HepG2 (cell line): ENCODE results near the gene TMEM107. TPM values are rescaled to one million over a fixed set of nuclear protein-coding genes. Genes with fewer than 3 reads are reported as not detected.

Experiments
- ATF3 ChIP-seq: sonication (generic); formaldehyde crosslinking; IDR thresholded peaks from 2 replicates; pipeline ENCODE4 v1.4.0; 2020; ENCODE audit warnings: missing genetic modification reagents
- GTF2F1 ChIP-seq: fragments of 150-350 bp; IDR thresholded peaks from 2 replicates; pipeline ENCODE4 v1.6.1; 2014; ENCODE audit warnings: low read length
- NFE2L1 ChIP-seq: sonication (generic); formaldehyde crosslinking; IDR thresholded peaks from 2 replicates; pipeline ENCODE4 v1.4.0; 2020; ENCODE audit warnings: missing genetic modification reagents, mild to moderate bottlenecking, borderline replicate concordance
- POGZ ChIP-seq: sonication (generic); formaldehyde crosslinking; IDR thresholded peaks from 2 replicates; pipeline ENCODE4 v1.4.0; 2020; ENCODE audit warnings: mild to moderate bottlenecking, missing genetic modification reagents
- SPEN ChIP-seq: sonication (generic); formaldehyde crosslinking; IDR thresholded peaks from 2 replicates; pipeline ENCODE4 v1.5.1; 2020; ENCODE audit warnings: low read depth, mild to moderate bottlenecking, missing genetic modification reagents
- ZNF550 ChIP-seq: sonication (generic); formaldehyde crosslinking; IDR thresholded peaks from 2 replicates; pipeline ENCODE4 v1.4.0; 2020; ENCODE audit warnings: mild to moderate bottlenecking, missing genetic modification reagents, borderline replicate concordance
- polyA plus RNA-seq, 8 experiments: library from polyadenylated mRNA; depleted of rRNA in 3 of 8; stranded (reverse) in 7 of 8; unstranded in 1 of 8; fragments of >200 nt; fragmentation: Illumina TruSeq in 4 of 8; extraction: Trizol in 4 of 8; gene quantifications; 2 replicates each; pipeline versions ENCODE4 v1.2.1 to v1.2.3, GENCODE V29; 2011 to 2016; ENCODE audit warnings: low read depth in 4 of 8, missing spikeins in 1 of 8, mixed read lengths in 1 of 8; ENCODE audit not compliant: insufficient read depth in 1 of 8
- total RNA-seq, 5 experiments: library from RNA; depleted of rRNA; stranded (reverse); fragments of >200 nt; fragmentation: Illumina TruSeq; extraction: Trizol; gene quantifications; 2 replicates each; pipeline ENCODE4 v1.2.3, GENCODE V29; 2016; ENCODE audit warnings: low read depth in 1 of 5
- TF ChIP-seq, protein P1 (sequence below): sonication (generic); formaldehyde crosslinking; IDR thresholded peaks from 2 replicates; pipeline ENCODE4 v1.5.0; 2020; ENCODE audit warnings: mild to moderate bottlenecking, missing genetic modification reagents, borderline replicate concordance
- TF ChIP-seq, protein P2 (sequence below): sonication (generic); formaldehyde crosslinking; IDR thresholded peaks from 2 replicates; pipeline ENCODE4 v1.5.1; 2020; ENCODE audit warnings: mild to moderate bottlenecking, missing genetic modification reagents, borderline replicate concordance

TMEM107 gene
- total and polyA plus RNA-seq, 2 of the 13 experiments (the other 11 are each of a cell fraction or from before 2014, with no cell fraction given): 7.2 to 15.3 TPM

DNA sequence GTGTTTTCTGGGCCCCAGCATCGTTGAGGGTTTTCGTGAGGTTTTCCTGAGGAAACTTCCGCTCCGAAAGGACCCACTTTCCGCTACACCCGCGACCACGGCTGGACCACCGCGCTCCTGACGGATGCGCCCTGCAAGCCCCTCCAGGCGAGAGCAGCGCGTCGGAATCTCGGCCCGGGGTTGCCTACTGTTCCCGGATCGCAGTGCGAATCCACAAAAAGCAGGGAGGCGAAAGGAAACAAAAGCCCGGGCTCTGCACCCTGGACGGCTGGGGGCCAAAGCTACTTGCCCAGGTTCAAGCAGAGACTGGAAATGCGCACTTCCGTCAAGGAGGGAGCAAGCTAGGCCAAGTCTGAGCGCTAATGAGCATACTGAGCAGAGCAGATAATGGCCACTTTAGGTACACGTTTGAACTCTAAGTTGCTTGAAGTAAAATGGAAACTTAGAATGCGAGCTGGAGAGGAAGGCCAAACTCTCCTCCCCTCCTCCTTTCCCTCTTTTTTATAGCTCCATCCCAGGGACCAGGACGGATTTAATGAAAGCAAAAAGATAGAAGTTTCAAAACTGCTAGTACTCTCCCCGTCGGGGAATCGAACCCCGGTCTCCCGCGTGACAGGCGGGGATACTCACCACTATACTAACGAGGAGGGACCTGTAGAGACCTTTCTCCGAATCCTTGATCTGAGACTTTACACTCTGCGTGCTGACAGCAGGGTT is 45.6 kb upstream of the TMEM107 start (continued):
- TF ChIP-seq, protein P1, sequence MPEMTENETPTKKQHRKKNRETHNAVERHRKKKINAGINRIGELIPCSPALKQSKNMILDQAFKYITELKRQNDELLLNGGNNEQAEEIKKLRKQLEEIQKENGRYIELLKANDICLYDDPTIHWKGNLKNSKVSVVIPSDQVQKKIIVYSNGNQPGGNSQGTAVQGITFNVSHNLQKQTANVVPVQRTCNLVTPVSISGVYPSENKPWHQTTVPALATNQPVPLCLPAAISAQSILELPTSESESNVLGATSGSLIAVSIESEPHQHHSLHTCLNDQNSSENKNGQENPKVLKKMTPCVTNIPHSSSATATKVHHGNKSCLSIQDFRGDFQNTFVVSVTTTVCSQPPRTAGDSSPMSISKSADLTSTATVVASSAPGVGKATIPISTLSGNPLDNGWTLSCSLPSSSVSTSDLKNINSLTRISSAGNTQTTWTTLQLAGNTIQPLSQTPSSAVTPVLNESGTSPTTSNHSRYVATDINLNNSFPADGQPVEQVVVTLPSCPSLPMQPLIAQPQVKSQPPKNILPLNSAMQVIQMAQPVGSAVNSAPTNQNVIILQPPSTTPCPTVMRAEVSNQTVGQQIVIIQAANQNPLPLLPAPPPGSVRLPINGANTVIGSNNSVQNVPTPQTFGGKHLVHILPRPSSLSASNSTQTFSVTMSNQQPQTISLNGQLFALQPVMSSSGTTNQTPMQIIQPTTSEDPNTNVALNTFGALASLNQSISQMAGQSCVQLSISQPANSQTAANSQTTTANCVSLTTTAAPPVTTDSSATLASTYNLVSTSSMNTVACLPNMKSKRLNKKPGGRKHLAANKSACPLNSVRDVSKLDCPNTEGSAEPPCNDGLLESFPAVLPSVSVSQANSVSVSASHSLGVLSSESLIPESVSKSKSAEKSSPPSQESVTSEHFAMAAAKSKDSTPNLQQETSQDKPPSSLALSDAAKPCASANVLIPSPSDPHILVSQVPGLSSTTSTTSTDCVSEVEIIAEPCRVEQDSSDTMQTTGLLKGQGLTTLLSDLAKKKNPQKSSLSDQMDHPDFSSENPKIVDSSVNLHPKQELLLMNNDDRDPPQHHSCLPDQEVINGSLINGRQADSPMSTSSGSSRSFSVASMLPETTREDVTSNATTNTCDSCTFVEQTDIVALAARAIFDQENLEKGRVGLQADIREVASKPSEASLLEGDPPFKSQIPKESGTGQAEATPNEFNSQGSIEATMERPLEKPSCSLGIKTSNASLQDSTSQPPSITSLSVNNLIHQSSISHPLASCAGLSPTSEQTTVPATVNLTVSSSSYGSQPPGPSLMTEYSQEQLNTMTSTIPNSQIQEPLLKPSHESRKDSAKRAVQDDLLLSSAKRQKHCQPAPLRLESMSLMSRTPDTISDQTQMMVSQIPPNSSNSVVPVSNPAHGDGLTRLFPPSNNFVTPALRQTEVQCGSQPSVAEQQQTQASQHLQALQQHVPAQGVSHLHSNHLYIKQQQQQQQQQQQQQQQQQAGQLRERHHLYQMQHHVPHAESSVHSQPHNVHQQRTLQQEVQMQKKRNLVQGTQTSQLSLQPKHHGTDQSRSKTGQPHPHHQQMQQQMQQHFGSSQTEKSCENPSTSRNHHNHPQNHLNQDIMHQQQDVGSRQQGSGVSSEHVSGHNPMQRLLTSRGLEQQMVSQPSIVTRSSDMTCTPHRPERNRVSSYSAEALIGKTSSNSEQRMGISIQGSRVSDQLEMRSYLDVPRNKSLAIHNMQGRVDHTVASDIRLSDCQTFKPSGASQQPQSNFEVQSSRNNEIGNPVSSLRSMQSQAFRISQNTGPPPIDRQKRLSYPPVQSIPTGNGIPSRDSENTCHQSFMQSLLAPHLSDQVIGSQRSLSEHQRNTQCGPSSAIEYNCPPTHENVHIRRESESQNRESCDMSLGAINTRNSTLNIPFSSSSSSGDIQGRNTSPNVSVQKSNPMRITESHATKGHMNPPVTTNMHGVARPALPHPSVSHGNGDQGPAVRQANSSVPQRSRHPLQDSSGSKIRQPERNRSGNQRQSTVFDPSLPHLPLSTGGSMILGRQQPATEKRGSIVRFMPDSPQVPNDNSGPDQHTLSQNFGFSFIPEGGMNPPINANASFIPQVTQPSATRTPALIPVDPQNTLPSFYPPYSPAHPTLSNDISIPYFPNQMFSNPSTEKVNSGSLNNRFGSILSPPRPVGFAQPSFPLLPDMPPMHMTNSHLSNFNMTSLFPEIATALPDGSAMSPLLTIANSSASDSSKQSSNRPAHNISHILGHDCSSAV: no peak
- TF ChIP-seq SPEN (no peak), ATF3 (CRISPR knock-in tag) (peak; percentile 38; the same call in 1 of the 2 replicates), POGZ (CRISPR knock-in tag) (no peak), NFE2L1 (no peak), GTF2F1 (no peak), ZNF550 (CRISPR knock-in tag) (no peak)
- TF ChIP-seq, protein P2, sequence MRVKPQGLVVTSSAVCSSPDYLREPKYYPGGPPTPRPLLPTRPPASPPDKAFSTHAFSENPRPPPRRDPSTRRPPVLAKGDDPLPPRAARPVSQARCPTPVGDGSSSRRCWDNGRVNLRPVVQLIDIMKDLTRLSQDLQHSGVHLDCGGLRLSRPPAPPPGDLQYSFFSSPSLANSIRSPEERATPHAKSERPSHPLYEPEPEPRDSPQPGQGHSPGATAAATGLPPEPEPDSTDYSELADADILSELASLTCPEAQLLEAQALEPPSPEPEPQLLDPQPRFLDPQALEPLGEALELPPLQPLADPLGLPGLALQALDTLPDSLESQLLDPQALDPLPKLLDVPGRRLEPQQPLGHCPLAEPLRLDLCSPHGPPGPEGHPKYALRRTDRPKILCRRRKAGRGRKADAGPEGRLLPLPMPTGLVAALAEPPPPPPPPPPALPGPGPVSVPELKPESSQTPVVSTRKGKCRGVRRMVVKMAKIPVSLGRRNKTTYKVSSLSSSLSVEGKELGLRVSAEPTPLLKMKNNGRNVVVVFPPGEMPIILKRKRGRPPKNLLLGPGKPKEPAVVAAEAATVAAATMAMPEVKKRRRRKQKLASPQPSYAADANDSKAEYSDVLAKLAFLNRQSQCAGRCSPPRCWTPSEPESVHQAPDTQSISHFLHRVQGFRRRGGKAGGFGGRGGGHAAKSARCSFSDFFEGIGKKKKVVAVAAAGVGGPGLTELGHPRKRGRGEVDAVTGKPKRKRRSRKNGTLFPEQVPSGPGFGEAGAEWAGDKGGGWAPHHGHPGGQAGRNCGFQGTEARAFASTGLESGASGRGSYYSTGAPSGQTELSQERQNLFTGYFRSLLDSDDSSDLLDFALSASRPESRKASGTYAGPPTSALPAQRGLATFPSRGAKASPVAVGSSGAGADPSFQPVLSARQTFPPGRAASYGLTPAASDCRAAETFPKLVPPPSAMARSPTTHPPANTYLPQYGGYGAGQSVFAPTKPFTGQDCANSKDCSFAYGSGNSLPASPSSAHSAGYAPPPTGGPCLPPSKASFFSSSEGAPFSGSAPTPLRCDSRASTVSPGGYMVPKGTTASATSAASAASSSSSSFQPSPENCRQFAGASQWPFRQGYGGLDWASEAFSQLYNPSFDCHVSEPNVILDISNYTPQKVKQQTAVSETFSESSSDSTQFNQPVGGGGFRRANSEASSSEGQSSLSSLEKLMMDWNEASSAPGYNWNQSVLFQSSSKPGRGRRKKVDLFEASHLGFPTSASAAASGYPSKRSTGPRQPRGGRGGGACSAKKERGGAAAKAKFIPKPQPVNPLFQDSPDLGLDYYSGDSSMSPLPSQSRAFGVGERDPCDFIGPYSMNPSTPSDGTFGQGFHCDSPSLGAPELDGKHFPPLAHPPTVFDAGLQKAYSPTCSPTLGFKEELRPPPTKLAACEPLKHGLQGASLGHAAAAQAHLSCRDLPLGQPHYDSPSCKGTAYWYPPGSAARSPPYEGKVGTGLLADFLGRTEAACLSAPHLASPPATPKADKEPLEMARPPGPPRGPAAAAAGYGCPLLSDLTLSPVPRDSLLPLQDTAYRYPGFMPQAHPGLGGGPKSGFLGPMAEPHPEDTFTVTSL (CRISPR knock-in tag): no peak
